ENCODE results near the gene GPN2.
"Not testable (repeated sequence)": the region's sequence is repeated elsewhere in the genome, so short reads cannot be mapped to it uniquely, and the experiment has no call there.

The GPN2 gene

GRCh38 chr1:26900001-26900814 is 10.1 kb upstream of the GPN2 start, which contains the start of gene GPATCH3:
TSS of gene GPATCH3 (minus strand) at chr1:26900467. CDS start at chr1:26900442, 25 bp downstream.
- peak; percentile 96 for DNase-seq

GRCh38 chr1:26897351-26897750 is 7.3 kb upstream of the GPN2 start:
- DNase-seq, result no peak

DNA sequence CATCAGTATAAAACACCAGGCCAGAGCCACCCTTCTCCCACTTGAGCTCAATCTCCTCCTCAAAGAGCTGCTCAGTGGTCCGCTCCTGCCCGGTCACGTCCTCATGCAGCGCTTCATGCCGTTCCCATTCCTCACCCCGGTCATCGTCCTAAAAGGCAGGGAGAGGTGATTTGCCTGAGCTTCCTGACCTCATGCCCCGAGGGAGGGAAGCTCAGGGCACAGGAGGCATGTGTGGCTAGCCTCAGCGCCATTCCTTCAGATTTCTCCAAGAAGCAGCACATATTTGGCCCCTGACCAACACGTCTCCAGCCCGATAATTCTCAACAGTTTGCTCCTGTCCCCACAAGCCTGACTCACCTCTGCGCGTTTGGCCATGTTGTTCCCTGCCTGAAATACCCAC is 4.2 kb upstream of the GPN2 start:
- DNase-seq, result no peak

- no peak for DNase-seq
These were observed 349 bp upstream of the GPN2 start for GRCh38 chr1:26890467-26890796.

- DNase-seq, result no peak
These were observed 1.9 kb downstream of the GPN2 start for GRCh38 chr1:26888231-26888630.

DNA sequence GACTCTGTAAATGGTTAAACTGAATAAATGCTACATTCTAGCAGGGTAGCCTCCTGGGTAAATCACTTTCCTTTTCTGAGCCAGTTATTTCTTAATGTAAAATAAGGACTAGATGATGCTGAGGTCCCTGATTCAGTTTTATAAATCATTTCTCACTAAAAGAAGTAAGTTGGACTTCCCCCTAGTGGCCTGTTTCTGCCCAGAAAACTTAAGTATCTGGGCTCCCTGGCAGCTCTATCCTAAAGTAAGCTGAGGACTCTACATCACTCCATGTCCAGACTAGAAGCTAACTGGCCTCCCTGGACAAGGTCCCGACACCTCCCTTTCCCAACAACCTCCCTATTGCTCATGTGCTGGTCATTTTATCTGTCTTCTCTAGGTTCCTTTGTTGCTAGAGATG is 3.0 kb downstream of the GPN2 start:
- DNase-seq, result peak; percentile 74

GRCh38 chr1:26882696-26883463 is 7.2 kb downstream of the GPN2 start:
- no peak for DNase-seq

GRCh38 chr1:26881611-26882010 is 8.5 kb downstream of the GPN2 start:
- not testable (repeated sequence) for DNase-seq

DNA sequence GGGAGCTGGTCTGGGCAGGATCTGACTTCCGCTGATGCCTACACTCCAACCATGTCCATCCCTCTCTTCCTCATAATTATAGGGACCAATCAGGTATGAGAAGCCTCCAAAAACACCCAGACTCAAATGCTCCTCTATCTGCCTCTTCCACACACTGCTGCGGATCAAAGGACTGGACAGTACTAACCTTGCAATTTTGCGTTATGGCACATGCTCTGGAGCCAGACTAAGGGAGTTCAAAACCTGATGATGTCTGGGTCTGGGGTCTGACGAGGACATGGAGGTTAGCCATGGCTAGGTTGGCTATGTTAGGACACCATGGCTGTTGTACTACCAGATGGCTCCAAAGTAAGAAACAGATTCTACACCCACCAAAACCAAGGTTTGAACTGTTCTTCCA is 10.3 kb downstream of the GPN2 start:
- no peak for DNase-seq

DNA sequence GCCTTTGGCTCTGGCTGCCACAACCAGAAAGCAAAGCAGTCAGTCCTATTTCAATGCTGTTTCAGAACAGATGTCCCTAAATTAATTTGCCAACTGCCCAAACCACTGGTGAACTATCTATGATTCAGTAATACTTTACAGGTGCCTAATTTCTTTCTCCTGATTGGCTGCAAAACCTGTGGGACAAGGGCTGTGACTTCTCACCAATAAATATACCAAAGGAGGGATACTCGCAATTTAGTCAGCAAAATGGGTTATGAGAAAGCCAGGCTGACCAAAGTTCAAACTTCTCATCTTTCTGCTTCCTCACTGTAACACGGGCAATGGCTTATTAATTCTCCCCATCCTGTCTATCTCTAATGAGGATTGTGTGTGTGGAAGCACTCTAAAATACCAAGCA is 12.8 kb downstream of the GPN2 start:
- no peak for DNase-seq

GRCh38 chr1:26874896-26875295 is 15.2 kb downstream of the GPN2 start:
- no peak for DNase-seq

- DNase-seq, result not testable (repeated sequence)
These were observed 17.0 kb downstream of the GPN2 start for GRCh38 chr1:26873097-26873496.

DNA sequence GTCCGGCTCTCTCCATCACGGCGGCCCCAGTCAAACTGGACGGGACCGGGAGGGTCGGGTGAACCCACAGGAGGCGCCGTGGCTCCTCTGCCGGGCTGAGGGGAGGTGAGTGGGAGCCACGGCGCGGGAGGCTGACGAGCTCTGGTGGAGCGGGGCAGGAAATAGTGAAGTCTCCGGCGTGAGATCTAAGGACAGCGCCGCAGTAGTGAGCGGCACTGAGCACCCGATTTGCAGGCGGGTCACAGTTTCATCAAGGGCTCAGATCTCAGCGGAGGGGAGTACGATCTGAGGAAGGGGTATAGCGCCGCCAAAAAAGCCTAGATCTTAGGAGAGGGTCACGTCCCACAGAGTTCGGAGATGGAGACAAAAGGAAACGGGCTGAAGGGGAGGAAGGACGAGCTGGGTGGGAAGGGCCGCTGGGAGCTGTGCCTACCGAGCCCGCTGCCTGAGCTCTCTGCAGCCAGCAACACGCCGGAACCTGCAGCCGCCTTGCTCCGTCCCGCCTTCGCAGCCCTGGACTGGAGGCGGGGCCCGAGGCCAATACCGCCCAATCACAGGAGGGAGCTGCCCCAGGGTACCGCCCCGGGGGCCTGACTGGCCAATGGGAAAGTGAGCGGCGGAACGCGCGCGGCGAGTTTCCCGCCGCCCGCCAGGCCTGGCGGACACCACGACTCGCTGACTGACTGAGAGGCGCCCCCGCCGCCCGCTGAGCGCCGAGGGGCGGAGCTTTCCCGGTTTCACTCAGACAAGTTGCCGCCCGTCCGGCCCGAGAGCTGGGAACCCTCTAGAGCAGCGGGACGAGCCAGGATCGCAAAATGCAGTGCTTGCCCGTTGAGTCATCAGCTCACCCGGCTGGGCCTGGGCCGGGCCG is 25.2 kb downstream of the GPN2 start:
- DNase-seq, result peak; percentile 99

DNA sequence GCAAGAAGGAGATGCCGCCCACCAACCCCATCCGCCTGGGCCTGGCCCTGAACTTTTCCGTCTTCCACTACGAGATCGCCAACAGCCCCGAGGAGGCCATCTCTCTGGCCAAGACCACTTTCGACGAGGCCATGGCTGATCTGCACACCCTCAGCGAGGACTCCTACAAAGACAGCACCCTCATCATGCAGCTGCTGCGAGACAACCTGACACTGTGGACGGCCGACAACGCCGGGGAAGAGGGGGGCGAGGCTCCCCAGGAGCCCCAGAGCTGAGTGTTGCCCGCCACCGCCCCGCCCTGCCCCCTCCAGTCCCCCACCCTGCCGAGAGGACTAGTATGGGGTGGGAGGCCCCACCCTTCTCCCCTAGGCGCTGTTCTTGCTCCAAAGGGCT is 26.4 kb downstream of the GPN2 start:
- DNase-seq, result no peak

GRCh38 chr1:26862781-26863684 is 27.1 kb downstream of the GPN2 start, which contains the start of gene SFN:
TSS of gene SFN (plus strand) at chr1:26863149. CDS start at chr1:26863213, 64 bp downstream.
- DNase-seq, result peak; percentile 45

DNA sequence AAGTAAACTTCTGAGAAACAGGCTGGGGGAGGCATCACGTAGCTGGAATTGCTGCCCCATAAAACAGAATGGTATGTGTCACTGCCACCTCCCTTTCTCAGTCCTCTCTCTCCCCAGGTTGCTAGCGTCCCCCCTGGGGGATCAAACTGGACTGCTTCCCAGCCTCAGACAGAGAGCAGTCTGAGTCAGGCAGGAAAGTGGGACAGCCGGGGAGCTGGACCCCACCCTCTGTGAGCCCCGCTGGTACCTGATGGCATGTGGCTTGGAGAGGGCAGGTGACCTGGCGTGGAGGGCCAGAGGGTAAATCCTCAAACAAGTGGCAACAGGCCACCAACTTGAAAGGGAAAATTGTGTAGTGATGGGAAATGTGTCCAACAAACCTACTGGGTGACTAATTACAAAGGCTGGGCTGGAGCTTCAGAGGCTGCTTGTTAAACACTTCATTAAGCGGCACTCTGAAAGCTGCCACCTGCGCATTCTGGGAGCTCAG is 28.1 kb downstream of the GPN2 start:
- DNase-seq, result no peak

GRCh38 chr1:26861286-26861701 is 28.8 kb downstream of the GPN2 start:
- DNase-seq, result peak; percentile 27

DNA sequence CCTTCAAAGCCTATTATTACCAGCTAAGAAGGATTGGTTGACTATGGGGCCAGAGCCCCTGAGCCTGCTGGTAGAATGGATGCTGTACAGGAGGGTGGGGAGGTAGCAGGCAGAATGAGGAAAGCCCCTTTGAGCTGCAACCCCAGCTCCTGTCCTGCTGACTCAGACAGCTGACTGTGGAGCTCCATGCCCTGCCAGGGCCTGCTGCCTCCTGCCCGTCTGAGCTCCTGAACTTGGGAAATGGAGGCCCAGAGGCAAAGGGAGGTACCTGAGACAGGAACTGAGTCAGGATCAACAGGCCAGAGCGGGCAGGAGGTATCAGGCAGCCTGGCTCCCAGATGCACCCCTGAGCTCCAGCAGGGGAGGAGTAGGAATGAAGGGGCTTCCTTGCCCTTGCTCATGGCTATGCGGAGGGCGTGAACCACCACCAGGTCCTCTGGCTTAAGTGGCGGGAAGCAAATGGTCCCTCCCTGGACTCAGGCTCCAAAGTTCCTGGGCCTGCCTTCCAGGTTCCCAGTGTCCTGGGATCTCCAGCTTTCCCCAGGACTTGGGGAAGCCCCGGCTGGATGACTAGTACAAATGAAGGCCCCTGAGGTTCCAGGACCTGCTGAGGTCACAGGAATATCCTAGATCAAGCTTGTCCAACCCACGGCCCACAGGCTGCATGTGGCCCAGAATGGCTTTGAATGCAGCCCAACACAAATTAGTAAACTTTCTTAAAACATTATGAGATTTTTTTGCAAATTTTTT is 31.0 kb downstream of the GPN2 start:
- DNase-seq, result no peak

DNA sequence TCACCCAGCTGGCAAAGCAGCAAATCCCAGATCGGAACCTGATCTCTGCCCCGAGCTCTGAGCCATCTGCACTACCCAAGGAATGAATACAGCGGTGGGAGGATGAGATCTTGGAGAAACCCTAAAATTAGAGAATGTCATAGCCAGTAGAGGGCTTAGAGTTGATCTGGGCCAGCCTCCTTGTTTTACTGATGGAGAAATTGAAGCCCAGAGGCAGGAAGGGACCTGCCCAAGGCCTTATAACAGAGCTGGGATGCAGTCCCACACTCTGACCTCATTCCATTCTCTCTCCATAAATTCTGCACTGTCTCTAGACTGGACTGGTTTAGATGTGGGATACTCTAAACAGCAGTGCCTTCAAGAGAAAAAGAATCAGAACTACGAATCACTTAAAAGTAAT is 31.9 kb downstream of the GPN2 start:
- no peak for DNase-seq

DNA sequence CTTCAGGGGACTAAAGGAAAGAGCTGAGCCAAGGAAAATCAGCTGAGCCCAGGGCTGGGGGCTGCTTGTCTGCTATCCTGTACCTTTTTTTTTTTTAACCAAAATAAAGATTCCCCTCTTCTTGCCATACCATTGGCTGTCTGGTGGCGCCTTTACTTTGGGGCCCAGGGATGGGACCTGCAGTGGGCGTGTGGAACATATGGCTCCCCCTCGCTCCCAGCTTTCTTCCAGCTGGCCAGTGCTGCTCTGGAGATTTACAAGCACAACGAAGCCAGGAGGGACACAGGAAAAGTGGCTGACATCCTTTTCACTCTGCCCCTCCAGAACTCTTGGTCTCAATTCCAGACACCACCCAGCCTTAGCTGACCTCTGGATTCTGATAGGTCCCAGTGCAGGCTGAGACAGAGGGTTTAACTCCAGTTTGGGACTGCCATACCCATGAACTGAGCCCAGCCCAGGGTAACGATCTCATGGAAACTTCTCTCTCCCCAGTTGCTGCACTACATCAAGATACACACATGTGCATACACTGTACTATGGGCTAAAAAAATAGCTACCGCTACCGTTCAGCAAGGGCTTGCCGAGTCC is 32.5 kb downstream of the GPN2 start:
- DNase-seq, result no peak
